Body of pancreas (tissue), 4 donors: ENCODE data around the gene TRIM17. TPM values are rescaled to one million over a fixed set of nuclear protein-coding genes. Genes with fewer than 3 reads are reported as not detected.

Experiments
- ATAC-seq: fragments of 150-250 bp; one replicate; pipeline ENCODE4 v1.9.1; 2016
- DNase-seq, 4 donors: peaks; one replicate each; pipeline ENCODE4 v3.0.0-alpha.2; 2019
- H3K27ac ChIP-seq, 4 donors: fragments of 200-600 bp; sonication (generic); 1 replicate in 3 of 4; 2 replicates in 1 of 4; pipeline versions ENCODE4 v1.5.1 to v1.6.1; 2016 to 2019; ENCODE audit warnings: mild to moderate bottlenecking in 1 of 4, mixed read lengths in 1 of 4, moderate library complexity in 1 of 4
- H3K27me3 ChIP-seq, 2 donors: fragments of 200-600 bp; sonication (generic); one replicate each; pipeline ENCODE4 v1.6.0; 2016; ENCODE audit warnings: mild to moderate bottlenecking in 1 of 2
- H3K36me3 ChIP-seq, 2 donors: fragments of 200-600 bp; sonication (generic); replicated peaks in 1 of 2; 2 replicates each; pipeline ENCODE4 v1.5.1; 2016; ENCODE audit warnings: low read depth in 2 of 2; ENCODE audit not compliant: insufficient read depth in 1 of 2
- H3K4me1 ChIP-seq: fragments of 200-600 bp; sonication (generic); one replicate; pipeline ENCODE4 v1.6.0; 2016
- H3K4me3 ChIP-seq, 2 donors: fragments of 200-600 bp; sonication (generic); 1 replicate in 1 of 2; 2 replicates in 1 of 2; pipeline ENCODE4 v1.5.1; 2016 to 2019
- H3K9me3 ChIP-seq, 3 donors: fragments of 200-600 bp; sonication (generic); 1 replicate in 2 of 3; 2 replicates in 1 of 3; pipeline ENCODE4 v1.5.1; 2016
- CTCF ChIP-seq, 7 experiments: fragments of 450-650 bp in 4 of 7; fragments of 200-600 bp in 3 of 7; sonication (generic) in 3 of 7; IDR thresholded peaks; one replicate each; pipeline ENCODE4 v1.5.1; 2016 to 2019; ENCODE audit warnings: antibody characterized with exemption in 7 of 7
- POLR2A ChIP-seq, 3 donors: fragments of 450-650 bp; IDR thresholded peaks; one replicate each; pipeline ENCODE4 v1.6.1; 2016; ENCODE audit warnings: antibody characterized with exemption in 3 of 3, mild to moderate bottlenecking in 2 of 3
- WGBS, 2 donors: methylation state at CpG; one replicate each; pipeline ENCODE4 v1.1.5; 2017; 5-methylcytosine and 5-hydroxymethylcytosine counted together
- intact Hi-C: fragments of 100-400 bp; cut with DNase I; formaldehyde crosslinking; loops from one replicate; pipeline ENCODE4 v1.15.1; 2023
- total RNA-seq, 2 donors: library from RNA; depleted of rRNA; stranded (reverse); fragments of >200 nt; gene quantifications; one replicate each; pipeline ENCODE4 v1.1.0, GENCODE V29; 2016

Gene TRIM17
- total RNA-seq, 2 donors from 2014 or later: 1.0 TPM; not detected in 1

GRCh38 chr1:228407106-228408040 is 9.3 kb downstream of the TRIM17 start:
- H3K9me3 ChIP-seq: no peaks in the 10 kb centered on the region
- TF ChIP-seq POLR2A (IDR thresholded peaks at IDR 0.05): no peak
- no peak for TF ChIP-seq CTCF (IDR thresholded peaks at IDR 0.05)
- H3K36me3 ChIP-seq: no peaks in the 10 kb centered on the region
- ATAC-seq (no peak), DNase-seq (no peak)
- WGBS, 2 donors: 27 to 40% methylated on average over 15 to 26 of the region's 29 CpGs
- H3K27ac ChIP-seq: peak overlapping the region; percentile 58 to 92 (median 74)
- intact Hi-C loops: no loop called here
- H3K4me3 ChIP-seq: peak overlapping the region; percentile 15 to 30
- peaks cover 37% of the 10 kb centered on the region for H3K4me1 ChIP-seq
- H3K27me3 ChIP-seq: no peaks in the 10 kb centered on the region

GRCh38 chr1:228405979-228406228 is 10.8 kb downstream of the TRIM17 start:
- no peak for TF ChIP-seq CTCF (IDR thresholded peaks at IDR 0.05)
- TF ChIP-seq POLR2A (IDR thresholded peaks at IDR 0.05): no peak
- intact Hi-C loops: no loop called here
- peaks cover 37% of the 10 kb centered on the region for H3K4me1 ChIP-seq
- 0% methylated on average over 4 to 18 of the region's 21 CpGs for WGBS, 2 donors
- no peaks in the 10 kb centered on the region for H3K27me3 ChIP-seq
- H3K27ac ChIP-seq: peak overlapping the region in 3 of 4 donors; percentile 43 to 92 (median 88)
- H3K4me3 ChIP-seq: peak overlapping the region; percentile 31 to 89
- ATAC-seq (no peak), DNase-seq (no peak)
- H3K36me3 ChIP-seq: no peaks in the 10 kb centered on the region
- H3K9me3 ChIP-seq: no peaks in the 10 kb centered on the region

- intact Hi-C loops: no loop called here
- peaks cover 37% of the 10 kb centered on the region for H3K4me1 ChIP-seq
- peak overlapping the region in 1 of 4 donors; percentile 43 for H3K27ac ChIP-seq
These were observed 11.3 kb downstream of the TRIM17 start for GRCh38 chr1:228405200-228405978.

GRCh38 chr1:228404107-228404720 is 12.4 kb downstream of the TRIM17 start:
- Histone ChIP-seq H3K9me3 (no peaks in the 10 kb centered on the region), H3K27ac (no peak overlapping the region), H3K36me3 (peaks cover 0 to 2% of the 10 kb centered on the region in 2 donors), H3K4me1 (peaks cover 37% of the 10 kb centered on the region), H3K4me3 (no peak overlapping the region), H3K27me3 (no peaks in the 10 kb centered on the region)
- WGBS, 2 donors: 79 to 90% methylated on average over 2 to 3 of the region's 3 CpGs
- intact Hi-C loops: no loop called here
- TF ChIP-seq CTCF (IDR thresholded peaks at IDR 0.05): no peak
- no peak for TF ChIP-seq POLR2A (IDR thresholded peaks at IDR 0.05)
- ATAC-seq (no peak), DNase-seq (no peak)

More at GRCh38 chr1:228405200-228405978, 11.3 kb downstream of the TRIM17 start:
- no peak for DNase-seq
- 13 to 15% methylated on average over 11 of the region's 11 CpGs for WGBS, 2 donors
- Histone ChIP-seq H3K36me3 (peaks cover 0 to under 1% of the 10 kb centered on the region in 2 donors), H3K4me3 (peak overlapping the region; percentile 31 to 89), H3K9me3 (no peaks in the 10 kb centered on the region), H3K27me3 (no peaks in the 10 kb centered on the region)
- ATAC-seq: no peak
- TF ChIP-seq CTCF (IDR thresholded peaks at IDR 0.05) (no peak), POLR2A (IDR thresholded peaks at IDR 0.05) (no peak)
